K562 (cell line): ENCODE measurements around the gene PCSK5.

Experiments used
- EP400 ChIP-seq: fragments of 450-650 bp; IDR thresholded peaks from 2 replicates; pipeline ENCODE4 v1.6.1; 2017; ENCODE audit warnings: antibody characterized with exemption, mild to moderate bottlenecking, moderate library complexity
- ESRRB ChIP-seq: fragments of 250-450 bp; sonication (Bioruptor Pico); IDR thresholded peaks from 2 replicates; pipeline ENCODE4 v1.5.0; 2020; ENCODE audit warnings: mild to moderate bottlenecking, moderate library complexity, borderline replicate concordance
- MEIS2 ChIP-seq: fragments of 450-650 bp; IDR thresholded peaks from 2 replicates; pipeline ENCODE4 v1.6.1; 2014; ENCODE audit warnings: mild to moderate bottlenecking; ENCODE audit not compliant: partially characterized antibody
- ZFP30 ChIP-seq: fragments of 250-450 bp; sonication (Bioruptor Pico); IDR thresholded peaks from 2 replicates; pipeline ENCODE4 v1.8.0; 2022; ENCODE audit warnings: moderate library complexity, mild to moderate bottlenecking, inconsistent platforms, borderline replicate concordance
- ZNF584 ChIP-seq: fragments of 200-800 bp; sonication (Bioruptor generic); IDR thresholded peaks from 2 replicates; pipeline ENCODE4 v1.6.1; 2016; ENCODE audit warnings: low read depth, mild to moderate bottlenecking, missing genetic modification characterization, missing compliant biosample characterization

- no peak for TF ChIP-seq ZNF584 (CRISPR knock-in tag)
- TF ChIP-seq EP400: no peak
- TF ChIP-seq ZFP30 (CRISPR knock-in tag): no peak
- no peak for TF ChIP-seq MEIS2
- no peak for TF ChIP-seq ESRRB
Measured at GRCh38 chr9:76181781-76182180, 291.3 kb downstream of the PCSK5 start.
